ENCODE data around the gene ATP1A2. TPM values are rescaled to one million over a fixed set of nuclear protein-coding genes. Genes with fewer than 3 reads are reported as not detected.
"Not testable (repeated sequence)": the region's sequence is repeated elsewhere in the genome, so short reads cannot be mapped to it uniquely, and the experiment has no call there.

ATP1A2 gene
- total RNA-seq, 1 donor from 2014 or later: 93.6 TPM

GRCh38 chr1:160122978-160123495, 7.5 kb downstream of the ATP1A2 start:
- no peaks in the 10 kb centered on the region for H3K9me3 Mint-ChIP-seq
- peaks cover 23% of the 10 kb centered on the region for H3K4me1 Mint-ChIP-seq
- H3K27ac Mint-ChIP-seq (ENCODE audit: unreplicated experiment): peak overlapping the region; percentile 50
- no peak overlapping the region for H3K4me3 Mint-ChIP-seq
- no peaks in the 10 kb centered on the region for H3K27me3 Mint-ChIP-seq (ENCODE audit: low read depth)
- peaks cover 3% of the 10 kb centered on the region for H3K36me3 Mint-ChIP-seq (ENCODE audit: low read depth)
- DNase-seq (ENCODE audit: low read depth, low spot score): no peak
- TF ChIP-seq CTCF (conservative IDR thresholded peaks at IDR 0.05): no peak

GRCh38 chr1:160123726-160124125, 8.2 kb downstream of the ATP1A2 start:
- Mint-ChIP-seq H3K27me3 (ENCODE audit: low read depth) (no peaks in the 10 kb centered on the region), H3K9me3 (no peaks in the 10 kb centered on the region), H3K27ac (ENCODE audit: unreplicated experiment) (peak overlapping the region; percentile 50), H3K4me1 (peaks cover 16% of the 10 kb centered on the region), H3K36me3 (ENCODE audit: low read depth) (peaks cover 9% of the 10 kb centered on the region), H3K4me3 (no peak overlapping the region)
- DNase-seq (ENCODE audit: low read depth, low spot score): no peak
- no peak for TF ChIP-seq CTCF (conservative IDR thresholded peaks at IDR 0.05)

- H3K4me3 Mint-ChIP-seq: no peak overlapping the region
- no peaks in the 10 kb centered on the region for H3K9me3 Mint-ChIP-seq
- no peak for DNase-seq (ENCODE audit: low read depth, low spot score)
- no peak for TF ChIP-seq CTCF (conservative IDR thresholded peaks at IDR 0.05)
- H3K36me3 Mint-ChIP-seq (ENCODE audit: low read depth): peaks cover 12% of the 10 kb centered on the region
- no peaks in the 10 kb centered on the region for H3K27me3 Mint-ChIP-seq (ENCODE audit: low read depth)
- peaks cover 13% of the 10 kb centered on the region for H3K4me1 Mint-ChIP-seq
- H3K27ac Mint-ChIP-seq (ENCODE audit: unreplicated experiment): peak overlapping the region; percentile 14
These were observed 9.3 kb downstream of the ATP1A2 start for GRCh38 chr1:160124705-160125478.

- Mint-ChIP-seq H3K27me3 (ENCODE audit: low read depth) (no peaks in the 10 kb centered on the region), H3K36me3 (ENCODE audit: low read depth) (peaks cover 12% of the 10 kb centered on the region), H3K4me3 (no peak overlapping the region), H3K4me1 (peaks cover 10% of the 10 kb centered on the region), H3K27ac (ENCODE audit: unreplicated experiment) (peak overlapping the region; percentile 67), H3K9me3 (no peaks in the 10 kb centered on the region)
- DNase-seq (ENCODE audit: low read depth, low spot score): no peak
- TF ChIP-seq CTCF (conservative IDR thresholded peaks at IDR 0.05): no peak
These were observed 10.2 kb downstream of the ATP1A2 start for GRCh38 chr1:160125746-160126145.

- not testable (repeated sequence) for H3K27me3 Mint-ChIP-seq (ENCODE audit: low read depth); H3K9me3 Mint-ChIP-seq; H3K4me3 Mint-ChIP-seq; DNase-seq (ENCODE audit: low read depth, low spot score); H3K27ac Mint-ChIP-seq (ENCODE audit: unreplicated experiment)
- Mint-ChIP-seq H3K36me3 (ENCODE audit: low read depth) (peaks cover 12% of the 10 kb centered on the region), H3K4me1 (peaks cover 12% of the 10 kb centered on the region)
These were observed 10.8 kb downstream of the ATP1A2 start for GRCh38 chr1:160126342-160126741.

GRCh38 chr1:160127381-160127780, 11.8 kb downstream of the ATP1A2 start:
- H3K4me3 Mint-ChIP-seq: no peak overlapping the region
- TF ChIP-seq CTCF (conservative IDR thresholded peaks at IDR 0.05): no peak
- peaks cover 19% of the 10 kb centered on the region for H3K4me1 Mint-ChIP-seq
- H3K9me3 Mint-ChIP-seq: no peaks in the 10 kb centered on the region
- no peak for DNase-seq (ENCODE audit: low read depth, low spot score)
- no peak overlapping the region for H3K27ac Mint-ChIP-seq (ENCODE audit: unreplicated experiment)
- H3K36me3 Mint-ChIP-seq (ENCODE audit: low read depth): peaks cover 17% of the 10 kb centered on the region
- no peaks in the 10 kb centered on the region for H3K27me3 Mint-ChIP-seq (ENCODE audit: low read depth)
